ENCODE results near the gene ZNF205.

- no peak for TF ChIP-seq CTCF (tag by site-specific recombination; IDR thresholded peaks at IDR 0.05)
- TF ChIP-seq, protein P1, sequence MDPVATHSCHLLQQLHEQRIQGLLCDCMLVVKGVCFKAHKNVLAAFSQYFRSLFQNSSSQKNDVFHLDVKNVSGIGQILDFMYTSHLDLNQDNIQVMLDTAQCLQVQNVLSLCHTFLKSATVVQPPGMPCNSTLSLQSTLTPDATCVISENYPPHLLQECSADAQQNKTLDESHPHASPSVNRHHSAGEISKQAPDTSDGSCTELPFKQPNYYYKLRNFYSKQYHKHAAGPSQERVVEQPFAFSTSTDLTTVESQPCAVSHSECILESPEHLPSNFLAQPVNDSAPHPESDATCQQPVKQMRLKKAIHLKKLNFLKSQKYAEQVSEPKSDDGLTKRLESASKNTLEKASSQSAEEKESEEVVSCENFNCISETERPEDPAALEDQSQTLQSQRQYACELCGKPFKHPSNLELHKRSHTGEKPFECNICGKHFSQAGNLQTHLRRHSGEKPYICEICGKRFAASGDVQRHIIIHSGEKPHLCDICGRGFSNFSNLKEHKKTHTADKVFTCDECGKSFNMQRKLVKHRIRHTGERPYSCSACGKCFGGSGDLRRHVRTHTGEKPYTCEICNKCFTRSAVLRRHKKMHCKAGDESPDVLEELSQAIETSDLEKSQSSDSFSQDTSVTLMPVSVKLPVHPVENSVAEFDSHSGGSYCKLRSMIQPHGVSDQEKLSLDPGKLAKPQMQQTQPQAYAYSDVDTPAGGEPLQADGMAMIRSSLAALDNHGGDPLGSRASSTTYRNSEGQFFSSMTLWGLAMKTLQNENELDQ (tag by site-specific recombination; IDR thresholded peaks at IDR 0.05; ENCODE audit: low read depth), result no peak
- TF ChIP-seq, protein P2, sequence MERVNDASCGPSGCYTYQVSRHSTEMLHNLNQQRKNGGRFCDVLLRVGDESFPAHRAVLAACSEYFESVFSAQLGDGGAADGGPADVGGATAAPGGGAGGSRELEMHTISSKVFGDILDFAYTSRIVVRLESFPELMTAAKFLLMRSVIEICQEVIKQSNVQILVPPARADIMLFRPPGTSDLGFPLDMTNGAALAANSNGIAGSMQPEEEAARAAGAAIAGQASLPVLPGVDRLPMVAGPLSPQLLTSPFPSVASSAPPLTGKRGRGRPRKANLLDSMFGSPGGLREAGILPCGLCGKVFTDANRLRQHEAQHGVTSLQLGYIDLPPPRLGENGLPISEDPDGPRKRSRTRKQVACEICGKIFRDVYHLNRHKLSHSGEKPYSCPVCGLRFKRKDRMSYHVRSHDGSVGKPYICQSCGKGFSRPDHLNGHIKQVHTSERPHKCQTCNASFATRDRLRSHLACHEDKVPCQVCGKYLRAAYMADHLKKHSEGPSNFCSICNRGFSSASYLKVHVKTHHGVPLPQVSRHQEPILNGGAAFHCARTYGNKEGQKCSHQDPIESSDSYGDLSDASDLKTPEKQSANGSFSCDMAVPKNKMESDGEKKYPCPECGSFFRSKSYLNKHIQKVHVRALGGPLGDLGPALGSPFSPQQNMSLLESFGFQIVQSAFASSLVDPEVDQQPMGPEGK (tag by site-specific recombination; IDR thresholded peaks at IDR 0.05), result no peak
Observed at GRCh38 chr16:3161235-3162018, 49.0 kb downstream of the ZNF205 start.
